Measurements from ENCODE around the gene CXCR6.

The CXCR6 gene

GRCh38 chr3:45949432-45949831 is 6.2 kb downstream of the CXCR6 start:
- DNase-seq: no peak

GRCh38 chr3:45950131-45950530 is 6.9 kb downstream of the CXCR6 start:
- DNase-seq: no peak

GRCh38 chr3:45950686-45951600 is 7.7 kb downstream of the CXCR6 start:
- DNase-seq: no peak

GRCh38 chr3:45951946-45952345 is 8.7 kb downstream of the CXCR6 start:
- DNase-seq: no peak

- no peak for DNase-seq
These were observed 9.2 kb downstream of the CXCR6 start for GRCh38 chr3:45952456-45952855.

GRCh38 chr3:45953536-45953935 is 10.3 kb downstream of the CXCR6 start:
- no peak for DNase-seq

- DNase-seq: no peak
These were observed 11.0 kb downstream of the CXCR6 start for GRCh38 chr3:45954306-45954705.

GRCh38 chr3:45955017-45955647 is 11.9 kb downstream of the CXCR6 start:
- DNase-seq: no peak

GRCh38 chr3:45955706-45956105 is 12.4 kb downstream of the CXCR6 start:
- no peak for DNase-seq

GRCh38 chr3:45957586-45957985 is 14.3 kb downstream of the CXCR6 start:
- DNase-seq: no peak

- no peak for DNase-seq
These were observed 15.1 kb downstream of the CXCR6 start for GRCh38 chr3:45958321-45958791.

GRCh38 chr3:45959201-45959600 is 15.9 kb downstream of the CXCR6 start:
- no peak for DNase-seq

GRCh38 chr3:45960289-45960688 is 17.0 kb downstream of the CXCR6 start:
- no peak for DNase-seq

- no peak for DNase-seq
These were observed 18.8 kb downstream of the CXCR6 start for GRCh38 chr3:45962033-45962432.

GRCh38 chr3:45964139-45964538 is 20.9 kb downstream of the CXCR6 start:
- no peak for DNase-seq

- DNase-seq: no peak
These were observed 22.0 kb downstream of the CXCR6 start for GRCh38 chr3:45965253-45965652.

GRCh38 chr3:45965653-45966052 is 22.4 kb downstream of the CXCR6 start:
- no peak for DNase-seq

- DNase-seq: no peak
These were observed 23.1 kb downstream of the CXCR6 start for GRCh38 chr3:45966371-45966791.

GRCh38 chr3:45966950-45967640 is 23.8 kb downstream of the CXCR6 start:
- no peak for DNase-seq

GRCh38 chr3:45967724-45968123 is 24.5 kb downstream of the CXCR6 start:
- no peak for DNase-seq

- DNase-seq: no peak
These were observed 24.9 kb downstream of the CXCR6 start for GRCh38 chr3:45968149-45968548.

GRCh38 chr3:45968706-45969105 is 25.4 kb downstream of the CXCR6 start:
- DNase-seq: no peak

GRCh38 chr3:45969116-45969515 is 25.9 kb downstream of the CXCR6 start:
- no peak for DNase-seq

- no peak for DNase-seq
These were observed 26.7 kb downstream of the CXCR6 start for GRCh38 chr3:45969953-45970352.

Data from NCI-H2171 treated with DMSO at 0.1 percent for 48 hours (cell line).